Esophagus muscularis mucosa (tissue), 4 donors: ENCODE results near the gene COPB2. TPM values are rescaled to one million over a fixed set of nuclear protein-coding genes. Genes with fewer than 3 reads are reported as not detected.

Experiments
- DNase-seq: peaks from one replicate; pipeline ENCODE4 v3.0.0-alpha.2; 2017; ENCODE audit errors: extremely low spot score
- H3K27ac ChIP-seq, 4 donors: fragments of 200-600 bp; sonication (generic); replicated peaks in 1 of 4; 1 replicate in 3 of 4; 2 replicates in 1 of 4; pipeline ENCODE4 v1.5.1; 2016 to 2019; ENCODE audit warnings: mild to moderate bottlenecking in 1 of 4
- H3K27me3 ChIP-seq, 4 donors: fragments of 200-600 bp; sonication (generic); one replicate each; pipeline versions ENCODE4 v1.5.1 to v1.6.0; 2016 to 2019
- H3K36me3 ChIP-seq, 4 donors: fragments of 200-600 bp; sonication (generic); one replicate each; pipeline ENCODE4 v1.5.1; 2016 to 2019
- H3K4me1 ChIP-seq, 4 donors: fragments of 200-600 bp; sonication (generic); one replicate each; pipeline ENCODE4 v1.5.1; 2016 to 2019
- H3K4me3 ChIP-seq, 4 donors: fragments of 200-600 bp; sonication (generic); 1 replicate in 2 of 4; 2 replicates in 2 of 4; pipeline ENCODE4 v1.5.1; 2016 to 2019; ENCODE audit warnings: mild to moderate bottlenecking in 4 of 4, moderate library complexity in 1 of 4
- H3K9me3 ChIP-seq, 4 donors: fragments of 200-600 bp; sonication (generic); 1 replicate in 3 of 4; 2 replicates in 1 of 4; pipeline ENCODE4 v1.5.1; 2016 to 2019
- EP300 ChIP-seq: sonication (generic); formaldehyde crosslinking; IDR thresholded peaks from one replicate; pipeline ENCODE4 v1.6.1; 2017; ENCODE audit warnings: antibody characterized with exemption
- POLR2A ChIP-seq: fragments of 450-650 bp; IDR thresholded peaks from one replicate; pipeline ENCODE4 v1.6.1; 2017; ENCODE audit warnings: antibody characterized with exemption, moderate library complexity, mild to moderate bottlenecking, low read depth
- POLR2AphosphoS5 ChIP-seq, 2 donors: sonication (generic); formaldehyde crosslinking; IDR thresholded peaks; one replicate each; pipeline ENCODE4 v1.6.1; 2017; ENCODE audit warnings: antibody characterized with exemption in 2 of 2
- WGBS: methylation state at CpG from one replicate; pipeline ENCODE4 v1.1.5; 2018; 5-methylcytosine and 5-hydroxymethylcytosine counted together
- intact Hi-C: fragments of 100-400 bp; cut with DNase I; formaldehyde crosslinking; loops from one replicate; pipeline ENCODE4 v1.15.1; 2023
- total RNA-seq, 4 donors: library from RNA; depleted of rRNA; stranded (reverse); fragments of >200 nt; gene quantifications; one replicate each; pipeline versions ENCODE4 v1.1.0 to v1.2.1, GENCODE V29; 2016
- TF ChIP-seq, protein P1 (sequence below), 3 experiments: fragments of 200-600 bp in 2 of 3; fragments of 450-650 bp in 1 of 3; sonication (generic) in 2 of 3; IDR thresholded peaks; one replicate each; pipeline ENCODE4 v1.5.1; 2017 to 2019; ENCODE audit warnings: antibody characterized with exemption in 3 of 3, mild to moderate bottlenecking in 2 of 3, moderate library complexity in 1 of 3

COPB2 gene
- total RNA-seq, 4 donors from 2014 or later: 73.6 to 78.7 (median 76.3) TPM

DNA sequence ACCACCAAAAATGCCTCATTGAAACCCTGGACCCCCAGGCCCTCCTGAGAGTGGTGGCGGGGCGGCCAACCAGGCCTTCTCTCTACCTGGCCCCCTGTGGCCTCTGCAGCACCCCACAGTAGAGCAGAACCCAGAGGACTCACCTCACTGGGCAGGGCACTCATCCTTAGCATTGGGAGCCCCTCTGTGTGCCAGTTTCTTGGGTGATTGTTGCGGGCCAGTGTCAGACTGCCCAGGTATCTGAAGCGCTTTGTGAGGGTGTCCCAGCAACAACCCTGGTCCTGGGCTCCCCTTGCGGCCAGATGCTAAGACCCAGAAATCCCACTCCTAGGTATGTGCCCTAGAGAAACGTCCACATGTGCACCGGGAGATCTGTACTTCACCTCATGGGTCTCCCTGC lies 66.3 kb downstream of the COPB2 start:
- 96% methylated on average over 7 of the region's 7 CpGs for WGBS
- H3K27me3 ChIP-seq: peaks cover 0 to 6% (median 0%) of the 10 kb centered on the region in 4 donors
- H3K4me3 ChIP-seq: no peak overlapping the region
- TF ChIP-seq EP300: no peak
- no peak for TF ChIP-seq POLR2AphosphoS5 (IDR thresholded peaks at IDR 0.05)
- TF ChIP-seq, protein P1, sequence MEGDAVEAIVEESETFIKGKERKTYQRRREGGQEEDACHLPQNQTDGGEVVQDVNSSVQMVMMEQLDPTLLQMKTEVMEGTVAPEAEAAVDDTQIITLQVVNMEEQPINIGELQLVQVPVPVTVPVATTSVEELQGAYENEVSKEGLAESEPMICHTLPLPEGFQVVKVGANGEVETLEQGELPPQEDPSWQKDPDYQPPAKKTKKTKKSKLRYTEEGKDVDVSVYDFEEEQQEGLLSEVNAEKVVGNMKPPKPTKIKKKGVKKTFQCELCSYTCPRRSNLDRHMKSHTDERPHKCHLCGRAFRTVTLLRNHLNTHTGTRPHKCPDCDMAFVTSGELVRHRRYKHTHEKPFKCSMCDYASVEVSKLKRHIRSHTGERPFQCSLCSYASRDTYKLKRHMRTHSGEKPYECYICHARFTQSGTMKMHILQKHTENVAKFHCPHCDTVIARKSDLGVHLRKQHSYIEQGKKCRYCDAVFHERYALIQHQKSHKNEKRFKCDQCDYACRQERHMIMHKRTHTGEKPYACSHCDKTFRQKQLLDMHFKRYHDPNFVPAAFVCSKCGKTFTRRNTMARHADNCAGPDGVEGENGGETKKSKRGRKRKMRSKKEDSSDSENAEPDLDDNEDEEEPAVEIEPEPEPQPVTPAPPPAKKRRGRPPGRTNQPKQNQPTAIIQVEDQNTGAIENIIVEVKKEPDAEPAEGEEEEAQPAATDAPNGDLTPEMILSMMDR (IDR thresholded peaks at IDR 0.05): no peak
- TF ChIP-seq POLR2A: no peak
- no peak for DNase-seq
- H3K4me1 ChIP-seq: no peaks in the 10 kb centered on the region
- H3K9me3 ChIP-seq: no peaks in the 10 kb centered on the region
- H3K36me3 ChIP-seq: no peaks in the 10 kb centered on the region
- H3K27ac ChIP-seq: no peak overlapping the region
- intact Hi-C loops: no loop called here

- Histone ChIP-seq H3K27ac (no peak overlapping the region), H3K36me3 (no peaks in the 10 kb centered on the region), H3K9me3 (no peaks in the 10 kb centered on the region), H3K27me3 (peaks cover 0 to 14% (median 0%) of the 10 kb centered on the region in 4 donors), H3K4me1 (no peaks in the 10 kb centered on the region), H3K4me3 (no peak overlapping the region)
- no peak for DNase-seq
- intact Hi-C loops: no loop called here
- no peak for TF ChIP-seq EP300
- TF ChIP-seq, protein P1 (IDR thresholded peaks at IDR 0.05): no peak
- TF ChIP-seq POLR2AphosphoS5 (IDR thresholded peaks at IDR 0.05): no peak
- WGBS: 73% methylated on average over 5 of the region's 5 CpGs
These were observed 67.1 kb downstream of the COPB2 start for GRCh38 chr3:139322346-139322745.

DNA sequence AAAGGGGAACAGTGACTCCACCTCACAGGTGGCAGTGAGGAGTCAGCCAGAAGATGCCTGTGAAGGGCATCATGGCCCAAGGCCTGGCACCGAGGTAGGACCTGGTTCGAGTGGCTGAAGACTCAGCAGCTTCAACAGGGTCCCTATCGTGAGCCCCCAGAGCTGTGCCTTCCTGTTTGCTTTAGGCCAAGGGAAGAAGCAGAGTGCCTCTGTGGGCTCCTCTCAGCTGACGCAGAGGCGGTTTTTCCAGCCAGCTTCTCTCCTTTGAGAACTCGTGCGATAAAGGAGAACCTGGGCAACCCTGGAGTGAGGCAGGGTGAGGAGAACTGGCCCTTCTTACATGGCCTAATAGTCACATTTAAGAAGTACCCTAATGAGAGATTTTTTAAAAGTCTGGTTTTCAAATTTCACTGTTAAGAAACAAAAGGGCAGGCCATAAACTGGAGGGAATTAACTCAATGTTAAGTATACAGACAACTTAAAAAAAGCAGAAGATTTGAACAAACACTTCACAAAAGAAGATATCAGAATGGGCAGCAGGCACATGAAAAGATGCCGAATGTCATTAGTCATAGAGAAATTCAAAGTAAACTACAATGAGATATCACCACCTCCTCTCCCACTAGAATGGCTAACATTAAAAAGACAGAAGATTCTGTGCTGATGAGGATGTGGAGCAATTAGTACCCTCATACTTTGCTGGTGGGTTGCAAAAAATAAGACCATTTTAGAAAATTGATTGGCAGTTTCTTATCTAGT lies 68.7 kb downstream of the COPB2 start:
- Histone ChIP-seq H3K36me3 (no peaks in the 10 kb centered on the region), H3K4me3 (no peak overlapping the region), H3K4me1 (no peaks in the 10 kb centered on the region), H3K27ac (no peak overlapping the region), H3K9me3 (no peaks in the 10 kb centered on the region), H3K27me3 (peaks cover 0 to 30% (median 0%) of the 10 kb centered on the region in 4 donors)
- TF ChIP-seq EP300 (no peak), POLR2AphosphoS5 (IDR thresholded peaks at IDR 0.05) (no peak), POLR2A (no peak)
- TF ChIP-seq, protein P1 (IDR thresholded peaks at IDR 0.05): no peak
- intact Hi-C loops: no loop called here
- DNase-seq: no peak
- WGBS: 88% methylated on average over 8 of the region's 8 CpGs

DNA sequence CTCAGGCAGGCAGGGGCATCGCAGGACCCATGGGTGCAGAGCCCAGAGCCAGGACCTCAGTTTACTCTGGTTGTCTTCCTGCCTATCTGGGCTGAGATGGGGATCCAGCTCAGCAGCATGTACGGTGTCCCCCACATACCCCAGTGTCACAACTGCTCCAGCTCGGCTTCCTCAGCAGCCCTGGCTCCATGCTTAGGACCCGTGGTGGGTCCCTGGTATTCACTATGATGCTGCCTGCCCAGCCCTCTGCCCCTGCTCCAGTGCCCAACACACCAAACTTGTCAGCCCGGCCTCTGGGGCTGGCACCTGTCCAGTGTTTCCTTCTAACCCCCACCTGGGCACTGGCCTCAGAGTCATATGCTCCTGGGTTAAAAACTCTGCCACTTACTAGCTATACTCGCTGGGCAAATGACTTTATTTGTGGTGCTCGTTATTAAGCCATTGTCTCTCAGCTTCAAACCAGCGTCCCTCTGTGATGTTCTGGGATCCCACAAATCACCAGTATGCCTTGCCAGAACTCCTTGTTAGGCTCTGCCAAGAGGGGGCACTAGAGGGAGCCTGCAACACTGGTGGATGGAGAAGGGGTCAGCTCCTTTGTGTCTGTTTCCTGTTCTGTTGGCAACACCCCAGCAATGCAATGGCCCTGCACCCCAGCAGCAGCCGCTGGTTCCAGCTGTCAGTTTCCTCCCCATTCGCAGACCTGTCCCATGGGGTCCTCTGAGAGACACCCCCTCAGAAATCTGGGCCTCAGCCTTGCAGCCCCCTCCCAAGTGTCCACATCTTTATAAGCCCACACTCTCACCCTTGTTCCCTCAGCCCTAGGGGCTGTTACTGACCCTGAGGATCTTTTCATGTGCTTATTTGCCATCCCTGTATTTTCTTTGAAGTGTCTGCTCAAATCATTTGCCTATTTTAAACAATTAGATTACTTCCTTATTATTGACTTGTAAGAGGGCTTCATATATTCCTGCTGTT lies 69.7 kb downstream of the COPB2 start:
- WGBS: 65% methylated on average over 10 of the region's 10 CpGs
- intact Hi-C loops: no loop called here

More for the DNA sequence above, 69.7 kb downstream of the COPB2 start:
- H3K36me3 ChIP-seq: no peaks in the 10 kb centered on the region
- DNase-seq: no peak
- H3K9me3 ChIP-seq: no peaks in the 10 kb centered on the region
- no peaks in the 10 kb centered on the region for H3K4me1 ChIP-seq
- H3K4me3 ChIP-seq: no peak overlapping the region
- no peak overlapping the region for H3K27ac ChIP-seq
- TF ChIP-seq POLR2A: no peak
- TF ChIP-seq POLR2AphosphoS5 (IDR thresholded peaks at IDR 0.05): no peak
- TF ChIP-seq EP300: no peak
- TF ChIP-seq, protein P1 (IDR thresholded peaks at IDR 0.05): no peak
- peaks cover 0 to 35% (median 0%) of the 10 kb centered on the region in 4 donors for H3K27me3 ChIP-seq
